COLO668 (cell line): ENCODE results near the gene PRKCD.

Experiments used
- DNase-seq: peaks from one replicate; lab custom pipeline; 2025; ENCODE audit not compliant: unreplicated experiment; lab: John Stamatoyannopoulos, UW

The PRKCD gene

GRCh38 chr3:53169832-53170324, 8.9 kb downstream of the PRKCD start:
- no peak for DNase-seq

DNA sequence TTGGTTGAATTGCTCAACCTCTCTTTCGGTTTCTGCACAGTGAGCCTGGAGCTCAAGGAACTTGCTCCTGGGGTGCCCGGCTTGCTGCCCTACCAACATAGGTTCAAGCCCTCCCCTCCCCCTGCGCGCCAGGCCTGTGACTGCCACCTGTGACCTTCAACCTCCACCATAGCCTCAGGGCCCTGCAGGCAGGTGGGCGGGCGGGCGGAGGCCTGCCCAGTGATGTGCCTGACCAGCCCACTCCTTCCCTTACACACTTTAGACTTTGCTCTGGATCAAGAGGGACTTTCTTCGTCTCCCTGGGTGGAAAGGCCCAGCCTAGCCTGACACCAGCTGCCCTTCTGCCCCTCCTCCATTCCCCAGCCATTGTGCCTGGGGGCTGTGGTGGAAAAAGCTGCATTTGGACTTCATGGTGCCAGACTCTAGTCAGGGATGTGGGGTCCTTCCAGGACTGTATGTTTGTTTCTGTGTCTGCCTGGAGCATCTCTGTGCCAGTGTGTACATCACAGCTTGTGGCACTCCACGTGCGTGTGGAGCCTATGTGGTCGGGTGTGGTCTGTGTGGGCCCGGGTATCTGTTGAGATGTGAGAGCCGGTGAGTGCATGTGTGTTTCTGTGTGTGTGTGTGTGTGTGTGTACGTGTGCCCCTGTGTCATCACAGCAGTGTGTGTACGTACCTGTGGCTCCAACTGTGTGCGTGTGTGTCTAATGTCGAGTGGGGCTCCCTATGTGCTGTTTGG, 9.5 kb downstream of the PRKCD start:
- DNase-seq = no peak

GRCh38 chr3:53171064-53171418, 10.0 kb downstream of the PRKCD start:
- DNase-seq = no peak

- DNase-seq = no peak
Measured at GRCh38 chr3:53171827-53172505, 11.0 kb downstream of the PRKCD start.

DNA sequence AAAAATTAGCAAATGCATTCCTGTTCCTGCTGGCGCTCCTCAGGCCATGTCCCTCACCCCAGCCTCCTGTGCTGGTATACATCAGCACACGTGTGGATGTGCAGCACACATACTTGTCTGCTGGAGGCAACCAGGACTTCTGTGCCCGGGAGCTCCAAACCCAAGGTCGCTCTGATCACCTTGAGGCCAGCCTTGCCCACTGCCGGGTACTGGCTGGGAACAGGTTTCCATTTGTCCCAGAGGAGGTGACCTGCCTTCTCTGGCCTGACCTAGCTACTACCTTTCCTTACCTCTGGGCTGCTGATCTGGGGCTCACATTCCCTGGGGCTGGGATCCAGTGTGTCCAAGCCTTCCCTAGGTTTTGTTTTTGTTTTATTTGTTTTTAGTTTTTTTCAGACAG, 12.1 kb downstream of the PRKCD start:
- no peak for DNase-seq

GRCh38 chr3:53174346-53175250, 13.6 kb downstream of the PRKCD start:
- DNase-seq = no peak

DNA sequence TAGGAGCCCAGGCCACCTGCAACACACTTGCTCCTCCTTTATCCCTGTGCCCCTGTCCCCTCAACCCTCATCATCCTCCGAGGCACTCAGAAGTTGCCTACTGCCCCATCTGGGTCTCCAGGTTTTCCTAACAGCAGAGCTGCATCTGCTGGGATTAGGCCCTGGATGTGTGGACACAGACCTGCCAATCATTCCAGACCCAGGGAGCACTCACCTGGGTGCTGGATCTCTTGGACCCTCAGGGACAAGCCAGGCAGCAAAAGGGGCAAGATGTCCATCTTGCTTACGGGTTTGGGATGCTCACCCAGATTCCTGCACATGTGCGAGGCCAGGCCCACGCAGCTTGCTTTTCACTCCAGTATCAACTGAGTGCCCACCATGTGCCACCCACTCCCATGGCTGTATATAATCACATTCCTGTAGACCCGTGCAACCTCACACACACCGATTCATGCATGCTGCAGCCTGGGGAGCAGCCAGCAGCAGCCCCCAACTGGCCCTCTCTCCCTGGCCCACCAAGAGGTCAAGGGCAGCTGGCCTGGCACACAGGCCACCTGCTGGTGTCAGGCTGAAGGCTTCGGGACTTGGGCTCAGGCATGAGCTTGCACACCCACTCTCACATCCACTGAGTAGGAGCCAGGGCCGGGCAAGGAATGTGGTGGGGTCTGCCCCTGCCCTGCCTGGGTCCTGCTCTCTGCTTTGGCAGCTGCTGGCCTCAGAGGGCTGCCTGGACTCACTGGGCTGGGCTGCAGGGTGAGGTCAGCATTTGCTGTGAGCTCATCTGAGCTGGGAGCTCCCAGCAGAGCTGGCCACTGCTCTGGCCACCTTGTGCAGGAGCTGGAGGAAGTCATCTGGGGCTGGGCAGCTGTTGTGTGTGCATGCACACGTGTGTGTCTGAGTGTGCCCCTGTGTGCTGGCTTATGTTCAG, 14.9 kb downstream of the PRKCD start:
- DNase-seq = no peak

DNA sequence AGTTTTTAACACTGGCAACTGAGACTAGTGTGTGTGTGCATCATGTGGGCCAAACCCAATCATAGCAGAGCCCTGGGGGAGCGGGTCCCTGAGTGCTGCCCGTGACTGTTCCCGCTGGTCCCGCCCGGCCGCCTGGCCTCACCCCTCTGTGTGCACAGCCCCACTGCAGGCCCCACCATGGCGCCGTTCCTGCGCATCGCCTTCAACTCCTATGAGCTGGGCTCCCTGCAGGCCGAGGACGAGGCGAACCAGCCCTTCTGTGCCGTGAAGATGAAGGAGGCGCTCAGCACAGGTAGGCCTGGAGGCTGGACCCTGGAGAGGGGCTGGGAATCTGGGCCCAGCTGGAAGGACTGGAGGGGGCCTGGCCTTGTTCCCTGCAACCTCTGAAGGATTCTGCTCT, 17.2 kb downstream of the PRKCD start:
- no peak for DNase-seq

DNA sequence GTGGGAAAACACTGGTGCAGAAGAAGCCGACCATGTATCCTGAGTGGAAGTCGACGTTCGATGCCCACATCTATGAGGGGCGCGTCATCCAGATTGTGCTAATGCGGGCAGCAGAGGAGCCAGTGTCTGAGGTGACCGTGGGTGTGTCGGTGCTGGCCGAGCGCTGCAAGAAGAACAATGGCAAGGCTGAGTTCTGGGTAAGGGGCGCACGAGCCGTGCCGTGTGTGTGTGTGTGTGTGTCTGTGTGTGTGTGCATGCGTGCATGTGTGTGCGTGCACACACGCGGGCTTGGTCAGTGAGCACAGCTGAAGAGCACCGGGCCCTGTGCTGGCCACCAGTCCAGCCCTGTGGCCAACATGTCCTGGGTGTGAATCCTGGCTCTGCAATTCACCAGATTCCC, 18.6 kb downstream of the PRKCD start:
- DNase-seq = no peak

DNA sequence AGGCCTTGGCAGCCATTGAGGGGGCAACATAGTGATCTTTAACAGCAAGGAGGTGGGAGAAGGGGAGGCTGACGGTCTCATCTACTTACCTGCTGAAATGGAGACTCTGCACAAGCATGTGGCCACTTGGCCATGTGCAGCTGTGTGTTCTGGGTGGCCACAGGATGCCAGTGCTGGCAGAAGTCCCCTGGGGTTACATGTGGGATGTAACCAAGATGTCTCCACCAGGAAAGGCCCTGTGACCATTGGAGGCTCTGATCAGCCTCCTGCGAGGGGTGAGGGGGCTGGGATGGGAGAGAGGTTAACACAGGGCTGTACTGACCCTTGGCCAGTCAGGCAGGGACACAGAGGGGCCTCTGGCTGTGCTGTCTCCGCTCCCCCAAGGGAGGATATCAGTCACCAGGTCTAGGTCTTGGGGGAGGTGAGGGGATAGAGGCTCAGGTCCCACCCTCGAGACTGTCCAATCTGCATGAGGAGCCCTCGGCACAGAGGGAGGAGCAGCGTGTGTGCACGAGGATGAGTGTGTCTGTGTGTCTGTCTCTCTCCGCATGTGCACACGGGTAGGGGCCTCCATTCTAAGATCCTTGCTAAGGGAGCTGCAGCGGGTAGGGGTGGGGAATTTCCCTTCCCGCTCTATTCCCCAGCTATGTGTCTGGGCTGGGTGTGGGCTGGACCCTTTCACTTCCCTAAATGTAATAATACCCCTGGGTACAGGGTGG, 19.5 kb downstream of the PRKCD start:
- DNase-seq = no peak

GRCh38 chr3:53181024-53181371, 20.0 kb downstream of the PRKCD start:
- DNase-seq = no peak

DNA sequence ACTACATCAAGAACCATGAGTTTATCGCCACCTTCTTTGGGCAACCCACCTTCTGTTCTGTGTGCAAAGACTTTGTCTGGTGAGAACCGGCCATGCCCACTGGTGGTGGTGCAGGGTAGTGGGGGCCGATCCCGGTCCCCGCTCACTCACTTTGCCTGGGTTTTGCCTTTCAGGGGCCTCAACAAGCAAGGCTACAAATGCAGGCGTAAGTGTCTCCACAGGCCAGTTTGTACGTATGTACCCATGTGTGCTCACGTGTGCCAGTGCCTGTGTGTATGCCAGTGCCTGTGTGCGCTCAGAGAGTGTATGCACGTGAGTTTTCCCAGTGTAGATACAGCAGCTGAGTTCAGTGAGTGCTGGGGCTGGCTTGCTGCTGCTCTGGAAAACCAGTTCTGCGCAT, 20.5 kb downstream of the PRKCD start:
- no peak for DNase-seq

- DNase-seq = no peak
Measured at GRCh38 chr3:53182764-53183355, 21.9 kb downstream of the PRKCD start.

- DNase-seq = no peak
Measured at GRCh38 chr3:53183514-53183913, 22.5 kb downstream of the PRKCD start.

- no peak for DNase-seq
Measured at GRCh38 chr3:53184701-53185100, 23.7 kb downstream of the PRKCD start.

DNA sequence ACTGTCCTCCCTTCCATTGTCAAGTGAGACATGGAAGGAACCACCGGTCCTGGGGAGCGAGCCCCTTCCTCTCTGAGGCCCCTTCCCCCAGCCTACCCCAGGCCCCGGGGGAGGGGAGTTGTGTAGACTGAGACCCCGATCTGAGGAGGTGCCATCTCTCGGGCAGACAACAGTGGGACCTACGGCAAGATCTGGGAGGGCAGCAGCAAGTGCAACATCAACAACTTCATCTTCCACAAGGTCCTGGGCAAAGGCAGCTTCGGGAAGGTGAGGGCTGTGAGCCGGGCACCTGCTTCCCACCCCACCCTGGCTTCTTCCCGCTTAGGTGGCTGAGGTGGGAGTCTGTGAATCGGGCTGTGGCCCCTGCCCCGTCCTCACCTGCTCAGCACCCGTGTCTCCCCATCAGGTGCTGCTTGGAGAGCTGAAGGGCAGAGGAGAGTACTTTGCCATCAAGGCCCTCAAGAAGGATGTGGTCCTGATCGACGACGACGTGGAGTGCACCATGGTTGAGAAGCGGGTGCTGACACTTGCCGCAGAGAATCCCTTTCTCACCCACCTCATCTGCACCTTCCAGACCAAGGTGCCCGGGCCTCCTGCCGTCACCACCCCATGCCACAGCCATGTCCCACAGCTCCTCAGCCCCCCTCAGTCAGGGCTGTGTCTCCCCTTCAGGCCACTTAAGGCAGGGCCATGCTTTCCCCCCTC, 24.9 kb downstream of the PRKCD start:
- DNase-seq = no peak

- DNase-seq = no peak
Measured at GRCh38 chr3:53186726-53187125, 25.7 kb downstream of the PRKCD start.

DNA sequence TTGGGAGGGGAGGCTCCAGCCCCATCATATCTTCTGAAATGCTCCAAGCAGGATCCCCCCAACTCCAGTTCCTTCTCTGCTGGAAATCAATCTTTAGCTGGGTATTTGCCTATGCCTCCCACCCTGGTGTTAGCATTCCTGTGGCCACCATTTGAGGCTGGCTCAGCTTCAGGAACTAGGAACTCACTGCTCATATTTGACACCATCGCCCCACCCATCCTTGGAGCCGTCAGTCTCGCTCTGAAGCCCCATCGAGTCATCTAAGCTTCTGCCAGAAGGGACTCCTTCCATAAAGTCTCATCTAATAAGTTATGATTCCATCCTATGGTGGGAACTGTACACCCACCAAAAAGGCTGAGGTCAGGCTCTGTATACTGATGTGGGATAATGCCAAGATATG, 26.4 kb downstream of the PRKCD start:
- no peak for DNase-seq

DNA sequence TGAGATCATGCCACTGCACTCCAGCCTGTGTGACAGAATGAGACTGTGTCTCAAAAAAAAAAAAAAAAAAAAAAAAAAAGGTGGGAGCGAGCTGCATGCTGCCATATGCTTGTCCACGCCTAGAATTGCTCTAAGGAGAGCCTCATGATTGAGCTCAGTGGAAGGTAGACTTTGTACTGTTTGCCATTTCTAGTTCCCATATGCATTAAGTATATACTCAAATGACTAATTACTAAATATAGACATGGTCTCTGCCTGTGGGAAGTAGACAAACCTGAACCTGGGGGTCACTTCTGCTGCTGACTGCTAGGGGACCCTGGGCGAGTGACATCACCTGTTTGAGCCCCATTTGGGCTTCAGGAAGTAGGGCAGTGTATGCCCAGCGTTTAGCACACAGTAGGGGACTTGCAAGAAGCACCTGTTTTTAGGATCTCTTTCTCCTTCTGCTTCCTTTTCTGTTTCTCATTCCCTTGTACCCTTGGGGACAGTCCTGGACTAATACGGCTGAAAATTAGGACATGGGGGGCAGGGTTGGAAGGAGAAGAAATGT, 27.2 kb downstream of the PRKCD start:
- no peak for DNase-seq
